ENCODE data around the gene ZC3H4. TPM values are rescaled to one million over a fixed set of nuclear protein-coding genes. Genes with fewer than 3 reads are reported as not detected.

ZC3H4 gene
- total and polyA plus RNA-seq, 2 of the 8 experiments (the other 6 are each of a cell fraction or from before 2014, with no cell fraction given): 6.6 to 92.0 TPM

- no peak for TF ChIP-seq ASH2L (IDR thresholded peaks at IDR 0.05; ENCODE audit: low read length)
- no peak for TF ChIP-seq SRF (IDR thresholded peaks at IDR 0.05; ENCODE audit: low read depth, low read length)
- no peak for TF ChIP-seq SUZ12 (IDR thresholded peaks at IDR 0.05; ENCODE audit: low read length)
Measured at GRCh38 chr19:47096721-47097120, 16.9 kb downstream of the ZC3H4 start (continued).
